Measurements from ENCODE around the gene TRAT1. TPM values are rescaled to one million over a fixed set of nuclear protein-coding genes. Genes with fewer than 3 reads are reported as not detected.

TRAT1 gene
- polyA plus RNA-seq, 2 of the 4 experiments (the other 2 are of a cell fraction) = not detected

DNA sequence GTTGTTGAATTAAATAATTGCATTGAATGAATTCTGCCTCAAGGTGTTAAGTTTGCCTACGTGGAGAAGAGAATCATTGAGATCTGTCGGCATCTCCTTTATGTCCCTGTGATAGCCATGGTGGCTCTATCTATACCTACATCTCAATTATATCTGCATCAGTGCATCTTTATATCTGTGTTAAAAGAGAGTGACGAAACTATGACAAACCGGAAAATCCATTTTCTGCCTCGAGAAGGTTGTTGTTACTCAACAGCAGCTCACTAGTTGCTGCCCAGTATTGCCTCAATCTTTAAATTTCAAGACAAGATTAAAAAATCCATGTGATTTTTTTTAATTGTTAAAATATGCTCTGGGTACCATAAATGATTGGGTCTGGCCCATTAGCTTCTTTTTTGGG, 72.4 kb downstream of the TRAT1 start (continued):
- no peak for TF ChIP-seq BCL3 (IDR thresholded peaks at IDR 0.05)

GRCh38 chr3:108897883-108898282, 75.3 kb downstream of the TRAT1 start:
- no peak overlapping the region for H3K4me3 ChIP-seq
- H3K9me3 ChIP-seq = no peaks in the 10 kb centered on the region
- H3K4me1 ChIP-seq = no peaks in the 10 kb centered on the region
- WGBS (ENCODE audit: missing lambda C conversion rate) = 81% methylated on average over 3 of the region's 3 CpGs
- H3K27ac ChIP-seq = no peak overlapping the region
- DNase-seq (ENCODE audit: low read depth in 1 of 2, low spot score in 1 of 2) (no peak), FAIRE-seq (no peak), ATAC-seq (no peak)
- H3K4me2 ChIP-seq = no peak overlapping the region
- CTCF ChIA-PET = interaction anchor here (1.0 to 1.9 kb wide), 2 partner anchors 10 to 17 kb away, joined by 3 to 8 read pairs; no protein-coding TSS in a partner anchor
- POLR2A ChIA-PET = no interaction called here
- TF ChIP-seq FOSB (CRISPR knock-in tag; IDR thresholded peaks at IDR 0.05) = no peak
- TF ChIP-seq EHF (CRISPR knock-in tag; IDR thresholded peaks at IDR 0.05) = no peak
- no peak for TF ChIP-seq NFE2L2 (conservative IDR thresholded peaks at IDR 0.05; ENCODE audit: low read length)
- no peak for TF ChIP-seq TP53 (CRISPR knock-in tag; IDR thresholded peaks at IDR 0.05)
- TF ChIP-seq RNF2 (IDR thresholded peaks at IDR 0.05; ENCODE audit: borderline replicate concordance, low read depth) = no peak
- no peak for TF ChIP-seq EP300 (IDR thresholded peaks at IDR 0.05)
- no peak for TF ChIP-seq KDM5A (IDR thresholded peaks at IDR 0.05)
- TF ChIP-seq, protein P1, sequence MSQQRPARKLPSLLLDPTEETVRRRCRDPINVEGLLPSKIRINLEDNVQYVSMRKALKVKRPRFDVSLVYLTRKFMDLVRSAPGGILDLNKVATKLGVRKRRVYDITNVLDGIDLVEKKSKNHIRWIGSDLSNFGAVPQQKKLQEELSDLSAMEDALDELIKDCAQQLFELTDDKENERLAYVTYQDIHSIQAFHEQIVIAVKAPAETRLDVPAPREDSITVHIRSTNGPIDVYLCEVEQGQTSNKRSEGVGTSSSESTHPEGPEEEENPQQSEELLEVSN (IDR thresholded peaks at IDR 0.05; ENCODE audit: borderline replicate concordance, low read depth) = no peak
- no peak for TF ChIP-seq JUNB (IDR thresholded peaks at IDR 0.05)
- TF ChIP-seq RFX5 (IDR thresholded peaks at IDR 0.05) = no peak
- no peak for TF ChIP-seq EHMT2 (IDR thresholded peaks at IDR 0.05; ENCODE audit: low read depth)
- no peak for TF ChIP-seq USF2 (IDR thresholded peaks at IDR 0.05)
- TF ChIP-seq GATA3 (IDR thresholded peaks at IDR 0.05; ENCODE audit: borderline replicate concordance) = no peak
- TF ChIP-seq RCOR1 (IDR thresholded peaks at IDR 0.05; ENCODE audit: low read depth, low read length) = no peak
- TF ChIP-seq JUN (IDR thresholded peaks at IDR 0.05) = no peak

GRCh38 chr3:108899530-108899929, 76.9 kb downstream of the TRAT1 start:
- Histone ChIP-seq H3K4me3 (no peak overlapping the region), H3K4me1 (no peaks in the 10 kb centered on the region), H3K27ac (no peak overlapping the region), H3K4me2 (no peak overlapping the region), H3K9me3 (no peaks in the 10 kb centered on the region)
- DNase-seq (ENCODE audit: low read depth in 1 of 2, low spot score in 1 of 2) = no peak
- CTCF ChIA-PET = interaction anchor here (1.5 kb wide), 1 partner anchor 15 kb away, joined by 7 read pairs; no protein-coding TSS in a partner anchor
- POLR2A ChIA-PET = no interaction called here
- FAIRE-seq = no peak
- no peak for ATAC-seq
- WGBS (ENCODE audit: missing lambda C conversion rate) = 22% methylated on average over 3 of the region's 3 CpGs
- TF ChIP-seq JUNB (IDR thresholded peaks at IDR 0.05) = no peak

Other genes starting within 250 kb of the TRAT1 start
- gene CIP2A, start 233.3 kb upstream of the TRAT1 start, polyA plus RNA-seq (2011; rRNA removed) = 31.8 and 32.6 TPM in 2 replicates
- gene CIP2A, start 233.3 kb upstream of the TRAT1 start, polyA plus RNA-seq (2017; fragmentation: RNase III; extraction: RNeasy Plus Mini Kit Qiagen cat#74134 plus additional on column Dnase treatment) = 29.3 to 33.0 TPM (median 30.7 TPM) in 3 replicates
- gene DZIP3, start 233.1 kb upstream of the TRAT1 start, polyA plus RNA-seq (2011; rRNA removed) = 15.6 and 22.2 TPM in 2 replicates
- 8.1 to 10.1 TPM (median 9.1 TPM) in 3 replicates for gene DZIP3, start 233.1 kb upstream of the TRAT1 start, polyA plus RNA-seq (2017; fragmentation: RNase III; extraction: RNeasy Plus Mini Kit Qiagen cat#74134 plus additional on column Dnase treatment)
- gene RETNLB, start 65.4 kb upstream of the TRAT1 start, polyA plus RNA-seq (2011; rRNA removed) = not detected in 2 replicates
- not detected in 3 replicates for gene RETNLB, start 65.4 kb upstream of the TRAT1 start, polyA plus RNA-seq (2017; fragmentation: RNase III; extraction: RNeasy Plus Mini Kit Qiagen cat#74134 plus additional on column Dnase treatment)
- gene GUCA1C, start 131.1 kb downstream of the TRAT1 start, polyA plus RNA-seq (2011; rRNA removed) = not detected in 2 replicates
- gene GUCA1C, start 131.1 kb downstream of the TRAT1 start, polyA plus RNA-seq (2017; fragmentation: RNase III; extraction: RNeasy Plus Mini Kit Qiagen cat#74134 plus additional on column Dnase treatment) = not detected in 3 replicates